Measurements from ENCODE around the gene RTN4RL1.
A peak's percentile ranks its signal among the peaks of the same experiment; 100 is the strongest.

RTN4RL1 gene

GRCh38 chr17:2025220-2025621, at the start of gene RTN4RL1:
TSS of gene RTN4RL1 (minus strand) at chr17:2025334. CDS start at chr17:2024865, 469 bp downstream.
- peak; percentile 47 for DNase-seq

- no peak for DNase-seq
These were observed 49.8 kb upstream of the RTN4RL1 start for GRCh38 chr17:2074919-2075318.

GRCh38 chr17:2071455-2072281, 46.5 kb upstream of the RTN4RL1 start:
- DNase-seq: peak; percentile 52

- no peak for DNase-seq
These were observed 45.9 kb upstream of the RTN4RL1 start for GRCh38 chr17:2071024-2071385.

GRCh38 chr17:2070241-2071023, 45.3 kb upstream of the RTN4RL1 start:
- DNase-seq: peak; percentile 73

GRCh38 chr17:2068519-2069051, 43.5 kb upstream of the RTN4RL1 start:
- no peak for DNase-seq

- DNase-seq: no peak
These were observed 42.9 kb upstream of the RTN4RL1 start for GRCh38 chr17:2068031-2068518.

- no peak for DNase-seq
These were observed 42.5 kb upstream of the RTN4RL1 start for GRCh38 chr17:2067608-2068024.

- DNase-seq: no peak
These were observed 42.0 kb upstream of the RTN4RL1 start for GRCh38 chr17:2067048-2067561.

GRCh38 chr17:2065949-2066400, 40.8 kb upstream of the RTN4RL1 start:
- DNase-seq: no peak

- DNase-seq: peak; percentile 42
These were observed 40.0 kb upstream of the RTN4RL1 start for GRCh38 chr17:2064980-2065785.

- DNase-seq: no peak
These were observed 39.4 kb upstream of the RTN4RL1 start for GRCh38 chr17:2064520-2064971.

- DNase-seq: no peak
These were observed 39.0 kb upstream of the RTN4RL1 start for GRCh38 chr17:2064147-2064489.

GRCh38 chr17:2063261-2064146, 38.4 kb upstream of the RTN4RL1 start:
- DNase-seq: no peak

GRCh38 chr17:2062571-2063183, 37.5 kb upstream of the RTN4RL1 start:
- no peak for DNase-seq

- DNase-seq: no peak
These were observed 36.4 kb upstream of the RTN4RL1 start for GRCh38 chr17:2061441-2061958.

- no peak for DNase-seq
These were observed 35.7 kb upstream of the RTN4RL1 start for GRCh38 chr17:2060681-2061440.

GRCh38 chr17:2060385-2060658, 35.2 kb upstream of the RTN4RL1 start:
- DNase-seq: no peak

- no peak for DNase-seq
These were observed 34.6 kb upstream of the RTN4RL1 start for GRCh38 chr17:2059547-2060384.

Measured in MV-4-11 (cell line).